ENCODE measurements around the gene GLRA2. TPM values are rescaled to one million over a fixed set of nuclear protein-coding genes. Genes with fewer than 3 reads are reported as not detected.
"Not testable (repeated sequence)": the region's sequence is repeated elsewhere in the genome, so short reads cannot be mapped to it uniquely, and the experiment has no call there.

GLRA2 gene
- total RNA-seq, 2 donors from 2014 or later, result not detected

DNA sequence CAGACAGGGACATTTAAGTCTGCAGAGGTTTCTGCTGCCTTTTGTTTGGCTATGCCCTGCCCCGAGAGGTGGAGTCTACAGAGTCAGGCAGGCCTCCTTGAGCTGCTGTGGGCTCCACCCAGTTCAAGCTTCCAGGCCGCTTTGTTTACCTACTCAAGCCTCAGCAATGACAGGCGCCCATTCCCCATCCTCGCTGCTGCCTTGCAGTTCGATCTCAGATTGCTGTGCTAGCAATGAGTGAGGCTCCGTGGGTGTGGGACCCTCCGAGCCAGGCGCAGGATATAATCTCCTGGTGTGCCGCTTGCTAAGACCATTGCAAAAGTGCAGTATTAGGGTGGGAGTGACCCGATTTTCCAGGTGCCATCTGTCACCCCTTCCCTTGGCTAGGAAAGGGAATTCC is 159.0 kb downstream of the GLRA2 start:
- DNase-seq; ATAC-seq; intact Hi-C loops (cut with DNase I): not testable (repeated sequence)

DNA sequence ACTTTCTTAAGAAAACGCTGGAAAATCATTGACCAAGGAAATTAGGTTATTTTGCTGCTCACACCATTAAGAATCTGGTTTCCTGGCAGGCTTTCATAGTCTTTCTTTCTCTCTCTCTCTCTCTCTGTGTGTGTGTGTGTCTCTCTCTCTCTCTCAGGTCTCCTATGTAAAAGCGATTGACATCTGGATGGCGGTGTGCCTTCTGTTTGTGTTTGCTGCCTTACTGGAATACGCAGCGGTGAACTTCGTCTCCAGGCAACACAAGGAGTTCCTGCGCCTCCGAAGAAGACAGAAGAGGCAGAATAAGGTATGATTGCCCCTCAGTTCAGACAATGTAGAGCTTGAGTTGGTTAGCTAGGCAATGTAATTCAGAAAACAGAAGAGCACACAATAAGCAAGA is 161.2 kb downstream of the GLRA2 start:
- intact Hi-C loops (cut with DNase I), result no loop called here
- no peak for ATAC-seq

DNA sequence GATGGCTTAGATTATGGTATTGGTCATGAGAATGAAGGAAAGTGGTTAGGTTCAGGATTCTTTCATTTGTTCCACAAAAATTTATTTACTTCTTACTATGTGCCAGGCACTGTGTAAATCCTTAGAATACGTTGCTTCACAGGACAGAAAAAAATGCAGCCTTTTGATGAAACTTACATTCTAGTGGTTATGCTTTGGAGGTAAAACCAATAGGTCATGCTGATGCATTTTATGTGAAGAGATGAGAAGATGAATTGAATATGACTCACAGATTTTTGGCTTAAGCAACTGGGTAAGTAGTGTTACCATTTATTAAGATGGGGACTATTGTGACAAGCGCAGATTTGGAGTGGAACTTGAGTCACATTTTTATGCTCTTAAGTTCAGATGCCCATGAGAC is 165.3 kb downstream of the GLRA2 start:
- ATAC-seq (no peak), DNase-seq (no peak)
- intact Hi-C loops (cut with DNase I), result no loop called here

More for the DNA sequence above, 161.2 kb downstream of the GLRA2 start:
- DNase-seq, result no peak

DNA sequence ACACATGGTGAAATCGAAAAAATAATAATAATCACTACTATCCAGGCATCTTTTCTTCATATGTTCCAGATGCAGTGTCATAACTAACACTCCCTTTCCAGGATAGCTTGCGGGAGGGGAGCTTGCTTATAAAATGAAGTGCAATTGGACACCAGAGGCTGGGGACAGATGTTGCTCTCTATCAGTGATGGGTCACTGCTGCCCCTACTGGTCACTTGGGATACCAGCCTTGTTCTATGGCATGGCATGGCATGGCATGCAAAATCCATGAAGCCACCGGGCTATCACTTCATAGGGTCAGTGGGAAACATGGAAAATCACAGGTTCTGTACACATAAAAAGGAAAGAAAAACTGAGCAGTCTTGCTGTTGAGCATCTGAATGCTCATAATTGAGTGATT is 168.1 kb downstream of the GLRA2 start:
- intact Hi-C loops (cut with DNase I), result no loop called here
- DNase-seq (no peak), ATAC-seq (no peak)

DNA sequence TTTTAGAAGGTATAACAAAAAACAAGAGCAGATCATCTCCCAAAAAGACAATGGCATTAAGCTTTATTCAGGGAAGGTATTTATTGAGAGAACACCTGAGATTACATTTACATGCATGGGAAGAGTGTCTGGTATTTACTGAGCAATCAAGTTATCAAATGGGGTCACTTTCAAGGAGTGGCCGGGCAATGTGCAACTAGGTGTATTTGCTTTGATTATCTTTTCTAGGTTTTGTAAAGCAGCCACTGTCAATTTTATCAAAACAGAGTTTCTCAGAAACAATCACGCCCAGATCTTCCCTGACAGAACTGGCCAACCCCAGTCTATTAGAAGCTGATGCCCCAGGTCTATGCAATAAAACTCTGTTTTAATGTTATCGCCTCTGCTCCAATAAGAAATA is 169.5 kb downstream of the GLRA2 start:
- no peak for ATAC-seq
- intact Hi-C loops (cut with DNase I), result no loop called here
- no peak for DNase-seq

DNA sequence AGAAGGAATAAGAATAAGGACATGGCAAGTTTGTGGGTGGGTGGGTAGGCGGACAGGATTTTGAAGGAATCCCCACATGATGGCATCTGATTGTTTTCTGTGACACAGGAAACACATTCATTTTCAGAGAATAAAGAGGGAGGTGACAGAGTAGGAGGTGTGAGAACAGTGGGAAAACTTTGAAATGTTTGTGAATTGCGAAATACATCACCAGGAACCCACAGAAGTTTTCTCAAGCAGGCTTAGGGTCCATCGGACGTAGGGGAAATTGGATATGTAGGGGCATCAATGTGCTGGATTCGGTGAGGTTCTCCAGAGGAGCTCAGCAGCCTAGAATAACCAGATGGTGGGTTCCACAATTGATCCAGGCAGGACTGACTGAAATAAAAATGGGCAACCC is 171.6 kb downstream of the GLRA2 start:
- intact Hi-C loops (cut with DNase I), result no loop called here
- DNase-seq (no peak), ATAC-seq (no peak)

DNA sequence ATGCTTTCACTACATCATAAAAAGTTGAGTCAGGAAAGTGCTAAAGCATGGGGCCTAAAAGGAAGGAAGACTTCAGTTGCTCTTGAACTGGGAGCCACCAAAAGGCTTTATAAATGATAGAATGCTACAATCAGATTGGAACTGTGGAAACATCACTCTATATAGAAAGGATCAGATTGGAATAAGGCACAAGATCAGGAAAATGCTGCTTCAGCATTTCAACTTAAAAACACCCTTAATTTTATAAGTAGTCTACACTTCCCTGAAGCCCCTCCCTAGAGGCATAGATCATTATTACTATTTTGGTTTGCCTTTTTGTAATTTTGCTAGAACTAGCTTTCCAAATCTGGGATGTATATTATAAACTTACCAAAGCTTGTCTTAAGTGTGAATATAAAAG is 172.8 kb downstream of the GLRA2 start:
- DNase-seq, result no peak
- ATAC-seq, result no peak
- intact Hi-C loops (cut with DNase I), result no loop called here

DNA sequence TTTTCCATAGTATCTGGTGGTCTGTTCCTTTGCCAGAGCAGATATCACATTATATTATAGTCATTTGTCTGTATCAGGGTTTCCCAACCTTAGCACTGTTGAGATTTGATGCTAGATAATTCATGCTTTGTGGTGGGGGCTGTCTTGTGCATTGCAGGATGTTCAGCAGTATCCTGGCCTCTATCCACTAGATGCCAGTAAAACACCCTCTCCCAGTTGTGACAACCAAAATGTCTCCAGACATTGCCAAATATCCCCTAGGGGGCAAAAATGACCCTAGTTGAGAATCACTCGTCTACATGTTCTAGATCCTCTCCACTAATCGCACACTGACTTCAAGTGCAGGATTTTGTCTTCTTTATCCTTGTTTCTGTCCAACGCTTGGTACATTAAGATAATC is 182.8 kb downstream of the GLRA2 start:
- DNase-seq (no peak), ATAC-seq (no peak)
- intact Hi-C loops (cut with DNase I), result no loop called here

DNA sequence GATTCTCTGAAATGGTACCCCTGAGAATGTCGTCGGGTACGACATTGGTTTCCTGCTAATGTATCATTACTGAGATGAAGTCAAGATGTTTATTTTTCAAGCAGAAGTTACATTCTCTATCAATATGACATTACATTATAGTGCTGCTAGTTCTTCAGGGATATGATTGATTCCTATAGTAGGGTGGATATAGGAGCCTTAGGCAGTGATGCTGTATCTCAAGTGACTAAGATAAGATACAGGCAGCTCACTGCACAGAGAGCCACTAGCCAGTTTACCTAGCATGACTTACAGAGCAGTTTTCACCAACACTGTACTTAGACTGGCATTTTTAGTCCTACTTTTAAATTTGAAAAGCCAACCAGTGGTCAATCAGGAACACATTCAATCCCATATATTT is 188.6 kb downstream of the GLRA2 start:
- DNase-seq (no peak), ATAC-seq (no peak)
- intact Hi-C loops (cut with DNase I), result no loop called here

DNA sequence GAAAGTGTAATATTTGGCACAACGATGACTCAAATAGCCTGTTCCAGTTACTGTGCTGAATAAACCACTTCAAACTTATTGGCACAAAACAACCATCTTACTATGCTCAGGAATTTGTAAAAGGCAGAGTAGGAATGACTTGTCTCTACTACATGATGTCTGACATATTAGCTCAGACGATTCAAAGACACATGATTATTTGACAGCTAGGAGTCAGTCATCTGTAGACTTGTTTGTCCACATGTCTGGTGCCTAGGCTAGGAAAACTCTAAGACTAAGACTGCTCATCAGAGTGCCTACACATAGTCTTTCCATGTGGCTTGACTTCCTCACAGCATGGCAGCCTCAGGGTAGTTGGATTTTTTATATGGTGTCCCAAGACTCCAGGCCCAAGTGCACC is 189.1 kb downstream of the GLRA2 start:
- ATAC-seq (no peak), DNase-seq (no peak)
- intact Hi-C loops (cut with DNase I), result no loop called here

DNA sequence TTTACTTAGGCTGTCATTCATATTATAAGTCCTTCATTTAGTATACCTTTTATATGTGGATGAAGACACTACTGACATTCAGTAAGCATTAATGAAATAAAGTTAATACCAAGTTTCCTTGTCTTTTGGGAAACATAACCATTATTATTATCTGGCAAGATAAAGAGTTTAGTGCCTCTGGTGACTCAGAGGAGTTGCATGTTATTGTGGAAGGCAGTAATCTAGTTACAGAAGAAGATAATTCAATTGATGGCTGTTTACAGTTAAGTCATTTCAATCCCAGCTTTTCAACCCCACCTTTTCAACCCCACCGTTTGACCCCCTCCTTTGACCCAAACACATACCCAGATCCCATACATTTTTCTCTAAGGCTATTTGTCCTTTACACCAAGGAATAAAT is 199.7 kb downstream of the GLRA2 start:
- ATAC-seq (no peak), DNase-seq (no peak)
- intact Hi-C loops (cut with DNase I), result no loop called here

DNA sequence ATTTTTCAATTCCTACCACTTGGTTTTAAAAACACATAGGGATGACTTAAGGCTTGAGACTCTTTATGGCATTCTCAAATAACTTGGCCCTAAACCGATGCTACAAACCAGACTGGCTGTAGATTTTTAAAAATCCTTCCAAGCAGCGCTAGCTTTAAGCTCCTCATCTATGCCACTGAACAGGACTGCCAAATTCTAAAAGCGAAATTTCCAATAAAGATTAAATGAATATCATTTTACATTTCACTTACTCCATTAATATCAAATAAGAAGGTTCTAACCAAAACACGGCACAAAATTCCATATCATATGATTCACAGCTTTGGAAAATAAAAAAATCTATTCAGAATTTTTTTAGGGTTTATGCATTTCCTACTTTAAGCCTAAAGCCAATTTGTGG is 209.3 kb downstream of the GLRA2 start:
- ATAC-seq, result no peak
- DNase-seq, result no peak
- intact Hi-C loops (cut with DNase I), result no loop called here

DNA sequence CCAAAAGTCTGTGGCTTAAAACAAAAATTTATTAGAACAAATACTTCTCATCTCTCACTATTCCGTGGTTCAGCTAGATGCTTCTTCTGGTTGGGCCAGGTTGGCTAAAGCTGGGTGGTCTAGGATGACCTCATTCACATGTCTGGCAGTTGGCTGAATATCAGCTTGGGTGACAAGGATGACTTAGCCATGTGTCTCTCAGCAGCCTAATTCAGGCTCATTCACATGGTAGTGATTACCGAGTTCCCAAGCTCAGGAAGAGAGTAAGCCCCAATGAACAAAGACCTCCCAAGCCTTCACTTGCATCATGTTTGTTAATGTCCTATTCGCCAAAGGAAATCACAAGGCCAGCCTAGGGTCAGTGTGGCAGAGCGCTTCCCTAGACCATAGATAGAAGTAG is 224.1 kb downstream of the GLRA2 start:
- intact Hi-C loops (cut with DNase I), result no loop called here
- no peak for ATAC-seq
- no peak for DNase-seq

DNA sequence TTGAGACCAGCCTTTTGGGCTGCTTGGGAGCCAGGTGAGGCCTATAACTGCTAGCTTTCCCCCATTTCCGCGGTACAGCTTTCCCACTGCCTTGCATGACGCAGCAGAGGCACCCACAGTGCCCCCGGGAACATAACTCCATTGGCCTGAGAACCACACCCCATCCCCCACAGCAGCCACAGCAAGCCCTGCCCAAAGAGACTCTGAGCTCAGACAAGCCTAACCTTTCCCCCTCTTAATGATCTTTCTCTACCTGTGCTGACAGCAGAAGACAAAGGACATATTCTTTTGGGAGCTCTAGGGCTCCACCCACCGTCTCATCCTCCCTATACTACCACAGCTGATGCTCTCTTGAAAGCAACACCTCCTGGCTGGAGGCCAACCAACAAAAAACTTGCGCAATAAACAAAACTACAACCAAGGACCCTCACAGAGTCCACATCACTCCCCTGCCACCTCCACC is 228.7 kb downstream of the GLRA2 start:
- intact Hi-C loops (cut with DNase I), result no loop called here
- ATAC-seq (no peak), DNase-seq (no peak)

DNA sequence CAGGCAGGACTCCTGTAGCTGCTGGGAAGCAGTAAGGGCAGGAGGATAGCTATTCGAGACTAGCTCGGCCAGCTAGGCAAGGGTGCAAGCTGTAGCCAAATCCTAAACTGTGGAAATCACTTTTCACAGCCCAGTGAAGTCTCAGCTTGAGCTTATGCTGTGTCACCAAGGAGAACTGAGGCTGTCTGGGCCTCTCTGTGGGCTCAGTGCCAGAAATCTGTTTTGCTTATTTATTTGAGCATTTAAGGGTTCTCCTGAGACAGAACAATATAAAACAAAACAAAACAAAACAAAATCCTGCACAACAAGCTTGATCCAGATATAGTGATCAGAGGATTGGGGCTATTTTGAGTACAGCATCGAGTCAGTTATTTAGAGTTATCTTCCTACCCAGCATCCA is 246.1 kb downstream of the GLRA2 start:
- no peak for ATAC-seq
- DNase-seq, result no peak
- intact Hi-C loops (cut with DNase I), result no loop called here

DNA sequence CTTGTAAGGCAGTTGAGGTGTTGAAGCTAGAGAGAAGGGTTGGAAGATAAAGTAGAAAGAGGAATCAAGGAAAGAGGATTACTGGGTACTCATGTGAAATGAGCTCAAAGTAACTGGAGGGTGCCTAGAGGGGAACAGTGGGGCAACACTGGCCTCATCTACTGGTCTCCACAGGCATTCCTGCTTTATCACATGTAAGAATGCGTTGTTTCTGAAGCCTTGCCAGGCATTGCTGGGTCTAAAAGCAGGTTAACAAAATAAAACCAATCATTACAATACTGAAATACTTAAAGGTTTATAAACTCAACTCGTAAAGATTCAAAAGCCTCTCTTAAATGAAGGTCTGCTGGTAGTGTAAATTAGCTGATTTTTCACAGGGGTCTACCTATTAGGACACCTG is 247.6 kb downstream of the GLRA2 start:
- no peak for ATAC-seq
- no peak for DNase-seq
- intact Hi-C loops (cut with DNase I), result no loop called here

DNA sequence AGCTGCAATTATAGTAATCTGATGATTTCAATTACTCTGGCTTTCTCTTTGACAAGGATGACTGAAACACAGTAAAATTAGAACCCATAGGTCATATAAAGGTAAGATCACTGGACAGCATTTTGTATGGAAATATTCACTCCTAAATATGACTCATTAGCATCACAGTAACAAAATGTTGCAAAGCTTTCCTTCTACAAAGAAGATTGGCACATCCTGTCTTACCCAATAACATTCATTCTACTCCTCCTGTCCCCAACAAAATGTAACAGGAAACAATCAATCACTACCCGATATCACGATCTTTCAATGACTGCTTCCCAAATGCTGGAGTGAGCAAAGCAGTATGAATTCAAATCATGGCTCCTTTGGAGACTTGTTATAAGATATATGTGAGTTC is 248.2 kb downstream of the GLRA2 start:
- intact Hi-C loops (cut with DNase I), result no loop called here
- ATAC-seq, result peak in 1 of 2 donors; percentile 41
- no peak for DNase-seq

DNA sequence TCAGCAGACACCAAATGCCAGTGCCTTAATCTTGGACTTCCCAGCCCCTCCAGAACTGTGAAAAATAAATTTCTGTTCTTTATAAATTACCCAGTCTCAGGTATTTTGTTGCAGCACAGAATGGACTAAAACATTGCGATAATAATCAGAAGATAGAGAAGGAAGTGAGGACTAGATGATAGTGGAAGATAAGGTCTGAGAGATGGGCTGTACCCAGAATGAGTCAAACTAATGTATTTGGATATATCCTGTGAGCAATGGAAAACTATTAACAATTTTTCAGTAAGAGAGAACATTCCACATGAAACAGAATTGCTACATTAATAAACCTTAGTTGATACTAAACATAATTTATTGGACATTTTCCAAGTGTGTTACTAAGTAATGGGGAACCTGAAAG is 250.2 kb downstream of the GLRA2 start:
- ATAC-seq (no peak), DNase-seq (no peak)
- intact Hi-C loops (cut with DNase I), result no loop called here
